ENCODE measurements around the gene GLT1D1.

- TF ChIP-seq MAX (IDR thresholded peaks at IDR 0.05; ENCODE audit: low read depth) (no peak), EP300 (IDR thresholded peaks at IDR 0.05; ENCODE audit: borderline replicate concordance in 1 of 2, low read depth in 1 of 2, low read length in 1 of 2) (no peak), CTCF (IDR thresholded peaks at IDR 0.05) (no peak), EZH2phosphoT487 (IDR thresholded peaks at IDR 0.05; ENCODE audit: borderline replicate concordance, low read depth) (no peak), REST (IDR thresholded peaks at IDR 0.05; ENCODE audit: low read depth, low read length) (no peak), ZBTB33 (IDR thresholded peaks at IDR 0.05; ENCODE audit: borderline replicate concordance, low read depth) (no peak), POLR2AphosphoS5 (IDR thresholded peaks at IDR 0.05; ENCODE audit: low read depth, low read length) (no peak), RAD21 (IDR thresholded peaks at IDR 0.05; ENCODE audit: low read length) (no peak), JUND (IDR thresholded peaks at IDR 0.05) (no peak), RXRA (IDR thresholded peaks at IDR 0.05; ENCODE audit: borderline replicate concordance, low read depth) (no peak), CHD2 (IDR thresholded peaks at IDR 0.05; ENCODE audit: low read length, partially characterized antibody) (no peak)
Observed at GRCh38 chr12:129005416-129005815, 152.1 kb downstream of the GLT1D1 start.
